SK-N-SH (cell line): ENCODE results near the gene KAT6B.

Source experiments
- CTCF ChIP-seq: fragments of 200-600 bp; sonication (generic); IDR thresholded peaks from 2 replicates; pipeline ENCODE4 v1.6.1; 2017; ENCODE audit warnings: antibody characterized with exemption, mild to moderate bottlenecking, moderate library complexity
- EP300 ChIP-seq, 2 experiments: IDR thresholded peaks; 2 replicates each; pipeline versions ENCODE4 v1.4.0 to v1.6.1; 2012; ENCODE audit warnings: borderline replicate concordance in 1 of 2, low read depth in 1 of 2, low read length in 1 of 2
- MAX ChIP-seq: IDR thresholded peaks from 2 replicates; pipeline ENCODE4 v1.4.0; 2012; ENCODE audit warnings: low read depth
- PBX3 ChIP-seq: IDR thresholded peaks from 2 replicates; pipeline ENCODE4; 2012
- POLR2AphosphoS5 ChIP-seq: IDR thresholded peaks from 2 replicates; pipeline ENCODE4 v1.6.1; 2012; ENCODE audit warnings: low read depth, low read length
- SIN3A ChIP-seq: IDR thresholded peaks from 2 replicates; pipeline ENCODE4 v1.6.1; 2012; ENCODE audit warnings: low read depth, mild to moderate bottlenecking, low read length, moderate library complexity, borderline replicate concordance
- SMC3 ChIP-seq: IDR thresholded peaks from 2 replicates; pipeline ENCODE4 v1.6.1; 2012; ENCODE audit warnings: low read depth, low read length, improper control_type of control experiment
- TAF1 ChIP-seq: IDR thresholded peaks from 2 replicates; pipeline ENCODE4 v1.6.1; 2012; ENCODE audit warnings: low read depth, mild to moderate bottlenecking, low read length, moderate library complexity, borderline replicate concordance
- TEAD4 ChIP-seq: IDR thresholded peaks from 2 replicates; pipeline ENCODE4 v1.4.0; 2012; ENCODE audit warnings: mild to moderate bottlenecking, borderline replicate concordance; ENCODE audit not compliant: insufficient read depth
- USF1 ChIP-seq: IDR thresholded peaks from 2 replicates; pipeline ENCODE4 v1.4.0; 2012; ENCODE audit warnings: low read depth, borderline replicate concordance
- USF2 ChIP-seq: fragments of 150-350 bp; IDR thresholded peaks from 2 replicates; pipeline ENCODE4 v1.6.1; 2017; ENCODE audit warnings: antibody characterized with exemption, low read length, low read depth, borderline replicate concordance
- YY1 ChIP-seq: IDR thresholded peaks from 2 replicates; pipeline ENCODE4 v1.4.0; 2012; ENCODE audit warnings: low read depth, mild to moderate bottlenecking

GRCh38 chr10:74882831-74883230 is 56.4 kb downstream of the KAT6B start:
- TF ChIP-seq USF1 = no peak
- no peak for TF ChIP-seq TEAD4
- no peak for TF ChIP-seq POLR2AphosphoS5
- no peak for TF ChIP-seq CTCF
- no peak for TF ChIP-seq SIN3A
- TF ChIP-seq TAF1 = no peak
- no peak for TF ChIP-seq USF2
- no peak for TF ChIP-seq SMC3
- TF ChIP-seq PBX3 = no peak
- TF ChIP-seq MAX = no peak
- TF ChIP-seq EP300 (IDR thresholded peaks at IDR 0.05; ENCODE audit: borderline replicate concordance in 1 of 2, low read depth in 1 of 2, low read length in 1 of 2) = no peak
- no peak for TF ChIP-seq YY1
